ENCODE data around the gene CAND2.
"Not testable (repeated sequence)": the region's sequence is repeated elsewhere in the genome, so short reads cannot be mapped to it uniquely, and the experiment has no call there.

The CAND2 gene

GRCh38 chr3:12774619-12775018 lies 21.9 kb upstream of the CAND2 start:
- CTCF ChIA-PET = interaction anchor here (0.9 to 1.8 kb wide), 7 partner anchors 9 to 93 kb away, joined by 3 to 12 read pairs (median 4); partner anchors contain the start of gene RPL32
- TF ChIP-seq CTCF (IDR thresholded peaks at IDR 0.05; ENCODE audit: control extremely low read depth, extremely low read depth, low read depth, missing control alignments) = no peak
- no peak for DNase-seq (ENCODE audit: extremely low spot score)
- POLR2A ChIA-PET = no interaction called here

- ChIA-PET POLR2A (no interaction called here), CTCF (interaction anchor here (1.5 to 1.8 kb wide), 5 partner anchors 8 to 70 kb away, joined by 3 to 12 read pairs (median 6); no protein-coding TSS in a partner anchor)
- TF ChIP-seq CTCF (IDR thresholded peaks at IDR 0.05; ENCODE audit: control extremely low read depth, extremely low read depth, low read depth, missing control alignments) = no peak
Observed at GRCh38 chr3:12775226-12775625, 21.3 kb upstream of the CAND2 start.

GRCh38 chr3:12775970-12776369 lies 20.5 kb upstream of the CAND2 start:
- DNase-seq (ENCODE audit: extremely low spot score); POLR2A ChIA-PET: not testable (repeated sequence)
- CTCF ChIA-PET = interaction anchor here (1.8 kb wide), 1 partner anchor 8 kb away, joined by 6 read pairs; no protein-coding TSS in a partner anchor

More at GRCh38 chr3:12775226-12775625, 21.3 kb upstream of the CAND2 start:
- DNase-seq (ENCODE audit: extremely low spot score) = no peak

GRCh38 chr3:12777171-12777570 lies 19.3 kb upstream of the CAND2 start:
- DNase-seq (ENCODE audit: extremely low spot score) = no peak
- ChIA-PET CTCF (interaction anchor here (2.5 kb wide), 1 partner anchor 10 kb away, joined by 8 read pairs; no protein-coding TSS in a partner anchor), POLR2A (no interaction called here)
- no peak for TF ChIP-seq CTCF (IDR thresholded peaks at IDR 0.05; ENCODE audit: control extremely low read depth, extremely low read depth, low read depth, missing control alignments)

GRCh38 chr3:12780751-12781150 lies 15.7 kb upstream of the CAND2 start:
- POLR2A ChIA-PET = no interaction called here
- CTCF ChIA-PET = interaction anchor here (1.1 to 2.0 kb wide), 5 partner anchors 13 to 203 kb away, joined by 3 to 7 read pairs (median 4); partner anchors contain the start of genes RPL32 and TMEM40
- no peak for DNase-seq (ENCODE audit: extremely low spot score)
- TF ChIP-seq CTCF (IDR thresholded peaks at IDR 0.05; ENCODE audit: control extremely low read depth, extremely low read depth, low read depth, missing control alignments) = no peak

GRCh38 chr3:12782172-12782815 lies 14.2 kb upstream of the CAND2 start:
- no peak for DNase-seq (ENCODE audit: extremely low spot score)
- ChIA-PET CTCF (no interaction called here), POLR2A (no interaction called here)
- no peak for TF ChIP-seq CTCF (IDR thresholded peaks at IDR 0.05; ENCODE audit: control extremely low read depth, extremely low read depth, low read depth, missing control alignments)

- POLR2A ChIA-PET = no interaction called here
- DNase-seq (ENCODE audit: extremely low spot score) = no peak
- TF ChIP-seq CTCF (IDR thresholded peaks at IDR 0.05; ENCODE audit: control extremely low read depth, extremely low read depth, low read depth, missing control alignments) = no peak
- CTCF ChIA-PET = interaction anchor here (1.0 kb wide), 1 partner anchor 25 kb away, joined by 5 read pairs; no protein-coding TSS in a partner anchor
Observed at GRCh38 chr3:12785096-12785495, 11.4 kb upstream of the CAND2 start.
